Adipose tissue (tissue), 3 donors: ENCODE results near the gene KCNMB3. TPM values are rescaled to one million over a fixed set of nuclear protein-coding genes. Genes with fewer than 3 reads are reported as not detected.
"Not testable (repeated sequence)": the region's sequence is repeated elsewhere in the genome, so short reads cannot be mapped to it uniquely, and the experiment has no call there.

Experiments
- H3K27ac ChIP-seq: one replicate; pipeline ENCODE4 v1.5.1; 2013; ENCODE audit warnings: low read depth, low read length
- WGBS, 3 donors: extraction: QIAGEN DNeasy Blood & Tissue Kit; methylation state at CpG; one replicate each; pipeline ENCODE4 v1.1.7; 2013; 5-methylcytosine and 5-hydroxymethylcytosine counted together
- polyA plus RNA-seq, 3 donors: library from polyadenylated mRNA; stranded (reverse); fragments of 200-250 nt; gene quantifications; one replicate each; pipeline ENCODE4 v1.2.3, GENCODE V29; 2013
- donor health status: healthy with polysubstance abuse.
- donor health status: Bipolar disorder and iron deficiency.
- donor health status: healthy.

KCNMB3 gene
- polyA plus RNA-seq, 3 donors, result 1.0 to 3.0 (median 2.2) TPM

DNA sequence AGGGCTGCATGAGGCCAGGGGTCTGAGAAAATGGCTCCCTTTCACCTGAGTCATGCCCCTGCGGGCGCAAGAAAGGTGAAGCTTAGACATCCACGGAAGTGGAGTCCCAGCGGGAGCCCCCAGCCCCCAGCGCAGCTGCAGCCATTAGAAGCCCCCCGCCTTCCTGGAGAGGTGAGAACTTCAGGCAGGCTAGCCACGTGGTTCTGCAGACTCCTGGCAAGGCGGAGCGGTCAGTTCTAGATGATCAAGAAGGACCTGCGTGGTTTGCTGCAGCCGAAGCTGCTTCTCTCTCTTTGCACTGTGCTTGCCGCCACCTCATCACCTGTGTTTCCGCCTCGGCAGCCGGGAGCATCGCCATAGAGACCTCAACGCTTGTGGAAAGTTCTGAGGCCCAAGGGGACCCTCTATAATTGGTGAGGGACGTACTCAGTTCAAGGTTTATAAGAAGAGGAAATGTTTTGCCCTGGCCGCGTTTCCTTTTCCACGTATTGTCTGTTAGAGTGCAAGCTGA, 15.8 kb upstream of the KCNMB3 start:
- 63 to 73% (median 67%) methylated on average over 21 of the region's 21 CpGs for WGBS, 3 donors
- H3K27ac ChIP-seq, result no peak overlapping the region

DNA sequence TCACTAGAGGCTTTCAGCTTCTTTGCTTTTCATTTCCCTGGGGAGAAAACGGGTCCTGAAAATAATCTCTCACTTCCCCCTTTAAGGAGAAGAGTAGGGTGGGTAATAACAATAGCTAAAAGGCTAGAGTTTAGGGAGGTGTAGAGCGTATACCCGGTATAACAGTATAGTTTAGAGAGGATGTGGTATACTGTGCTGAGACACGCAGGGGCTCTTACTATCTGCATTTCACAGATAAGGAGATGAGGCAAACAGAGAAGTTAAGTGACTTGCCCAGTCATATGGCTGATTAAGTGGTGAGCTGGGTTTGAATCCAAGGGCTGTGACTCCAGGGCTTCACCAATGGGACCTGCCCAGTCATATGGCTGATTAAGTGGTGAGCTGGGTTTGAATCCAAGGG, 15.0 kb upstream of the KCNMB3 start:
- 68 to 79% (median 69%) methylated on average over 4 of the region's 4 CpGs for WGBS, 3 donors

GRCh38 chr3:179265092-179265491, 14.2 kb upstream of the KCNMB3 start:
- no peak overlapping the region for H3K27ac ChIP-seq
- 81 to 97% (median 91%) methylated on average over 1 of the region's 1 CpG for WGBS, 3 donors

More for the DNA sequence above, 15.0 kb upstream of the KCNMB3 start:
- H3K27ac ChIP-seq, result no peak overlapping the region

DNA sequence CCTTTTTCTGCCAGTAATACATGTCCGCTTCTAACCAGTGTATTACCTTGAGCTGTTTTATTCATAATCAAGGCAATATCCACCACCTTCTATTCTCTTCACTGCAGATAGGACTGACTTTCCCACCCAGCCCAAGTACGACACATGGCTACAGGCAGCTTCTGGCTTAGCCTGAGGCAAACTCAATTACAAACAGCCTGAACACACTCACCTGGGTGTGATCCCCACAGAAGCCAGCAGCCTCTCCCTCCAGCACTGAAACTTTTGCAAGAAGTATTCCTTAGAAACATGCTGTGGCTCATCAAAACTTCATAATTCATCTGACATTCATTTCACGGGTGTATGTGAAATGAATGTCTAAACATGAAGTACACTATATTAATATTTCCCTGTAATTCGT, 13.5 kb upstream of the KCNMB3 start:
- 60 to 81% (median 67%) methylated on average over 4 of the region's 4 CpGs for WGBS, 3 donors

DNA sequence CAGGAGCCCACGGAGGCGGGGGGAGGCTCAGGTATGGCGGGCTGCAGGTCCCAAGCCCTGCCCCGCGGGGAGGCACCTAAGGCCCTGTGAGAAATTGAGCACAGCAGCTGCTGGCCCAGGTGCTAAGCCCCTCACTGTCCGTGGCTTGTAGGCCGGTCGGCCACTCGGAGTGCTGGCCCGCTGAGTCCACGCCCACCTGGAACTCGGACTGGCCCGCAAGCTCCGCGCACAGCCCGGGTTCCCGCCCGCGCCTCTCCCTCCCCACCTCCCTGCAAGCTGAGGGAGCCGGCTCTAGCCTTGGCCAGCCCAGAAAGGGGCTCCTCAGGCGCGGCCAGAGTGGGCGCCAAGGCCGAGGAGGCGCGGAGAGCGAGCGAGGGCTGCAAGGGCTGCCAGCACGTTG, 12.2 kb upstream of the KCNMB3 start:
- WGBS, 3 donors, result 97 to 98% (median 98%) methylated on average over 28 to 29 of the region's 29 CpGs
- no peak overlapping the region for H3K27ac ChIP-seq

More for the DNA sequence above, 13.5 kb upstream of the KCNMB3 start:
- no peak overlapping the region for H3K27ac ChIP-seq

DNA sequence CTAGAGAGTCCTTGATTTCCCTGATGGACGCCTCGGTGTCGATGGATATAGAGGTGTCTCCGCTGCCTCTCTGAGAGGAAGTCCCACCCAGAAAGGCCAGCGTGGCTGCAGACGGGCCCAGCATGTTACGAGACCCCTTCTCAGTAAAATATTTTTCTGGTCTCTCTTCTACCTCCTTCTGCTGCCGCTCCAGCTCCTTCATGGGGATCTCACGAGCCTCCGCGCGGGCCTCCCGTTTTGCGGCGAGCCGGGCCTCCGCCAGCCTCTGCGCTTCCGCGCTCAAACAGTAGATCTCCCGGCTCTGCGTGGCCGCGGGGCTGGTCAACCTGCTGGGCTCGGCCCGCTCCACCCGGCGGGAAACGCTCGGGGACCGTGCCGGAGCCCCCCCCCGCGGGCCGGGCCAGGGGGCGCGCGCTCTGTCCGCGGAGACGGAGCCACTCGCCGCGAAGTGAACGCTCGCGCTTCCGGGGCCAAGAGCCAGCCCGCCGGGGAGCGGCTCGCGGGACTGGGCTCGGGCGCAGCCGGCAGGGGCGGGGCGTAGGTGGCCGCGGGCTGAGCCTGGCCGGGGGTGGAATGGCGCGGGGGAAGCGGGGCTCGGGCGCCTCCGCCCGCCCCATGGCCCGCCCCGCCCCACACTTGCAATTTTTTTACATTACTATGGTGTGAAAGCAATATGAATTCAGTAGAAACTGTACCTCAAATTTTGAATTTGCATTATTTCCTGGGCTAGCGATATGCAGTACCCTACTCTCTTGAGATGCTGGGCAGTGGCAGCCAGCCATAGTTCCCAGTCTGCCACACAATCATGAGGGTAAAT, 10.2 kb upstream of the KCNMB3 start:
- WGBS, 3 donors, result 7 to 10% (median 10%) methylated on average over 67 to 71 of the region's 71 CpGs
- H3K27ac ChIP-seq, result no peak overlapping the region

GRCh38 chr3:179259959-179260756, 9.2 kb upstream of the KCNMB3 start:
- not testable (repeated sequence) for H3K27ac ChIP-seq
- WGBS, 3 donors, result 96 to 98% (median 98%) methylated on average over 9 of the region's 9 CpGs

GRCh38 chr3:179258820-179259219, 7.9 kb upstream of the KCNMB3 start:
- WGBS, 3 donors, result 77 to 88% (median 85%) methylated on average over 5 of the region's 5 CpGs
- no peak overlapping the region for H3K27ac ChIP-seq

- H3K27ac ChIP-seq, result not testable (repeated sequence)
- WGBS, 3 donors, result 95 to 98% (median 95%) methylated on average over 11 of the region's 11 CpGs
These were observed 6.8 kb upstream of the KCNMB3 start for GRCh38 chr3:179257742-179258141.

- WGBS, 3 donors, result 90 to 97% (median 97%) methylated on average over 2 of the region's 2 CpGs
- H3K27ac ChIP-seq, result no peak overlapping the region
These were observed 5.9 kb upstream of the KCNMB3 start for GRCh38 chr3:179256813-179257212.

GRCh38 chr3:179247289-179248015, 3.5 kb downstream of the KCNMB3 start:
- 97 to 100% (median 98%) methylated on average over 3 of the region's 3 CpGs for WGBS, 3 donors
- no peak overlapping the region for H3K27ac ChIP-seq

DNA sequence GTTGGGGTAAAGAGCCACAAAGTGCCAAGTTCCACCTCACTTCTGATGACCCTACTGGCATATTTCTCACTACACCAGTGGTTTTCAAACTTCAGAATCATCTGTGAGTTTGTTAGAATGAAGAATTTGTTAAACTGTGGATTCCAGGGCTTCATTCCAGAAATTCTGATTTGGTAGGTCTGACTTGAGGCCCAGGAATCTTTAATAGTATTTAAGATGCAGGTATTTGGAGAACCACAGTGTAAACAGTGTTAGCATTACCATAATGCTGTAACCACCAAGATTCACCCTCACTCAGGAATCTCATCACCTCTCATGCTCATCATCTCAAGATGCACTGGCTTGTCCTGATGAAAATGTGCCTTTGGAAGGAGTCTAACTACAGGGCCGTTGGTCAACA, 6.0 kb downstream of the KCNMB3 start:
- H3K27ac ChIP-seq, result no peak overlapping the region
- WGBS, 3 donors, result 79 to 96% (median 83%) methylated on average over 1 of the region's 1 CpG

DNA sequence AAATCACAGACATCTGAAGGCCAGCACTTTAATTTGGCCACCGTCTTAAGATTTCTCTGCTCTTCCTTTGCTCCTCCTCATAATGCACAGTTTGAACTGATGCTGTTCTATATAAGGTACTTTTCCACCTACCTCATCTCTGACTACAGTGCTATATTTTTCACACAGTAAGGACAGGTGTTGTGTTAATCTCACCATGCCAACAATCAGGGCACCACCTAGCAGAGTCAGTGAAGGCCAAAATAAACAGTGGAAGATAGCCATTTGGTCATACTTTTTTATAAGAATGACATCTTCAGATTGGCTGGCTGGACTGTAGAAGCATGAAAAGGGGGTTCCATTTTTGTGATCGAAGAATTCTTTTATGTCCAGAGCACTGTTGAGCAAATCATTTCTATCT, 8.1 kb downstream of the KCNMB3 start:
- H3K27ac ChIP-seq, result not testable (repeated sequence)
- WGBS, 3 donors, result 98 to 100% (median 100%) methylated on average over 1 of the region's 2 CpGs

- 44 to 49% (median 46%) methylated on average over 1 of the region's 1 CpG for WGBS, 3 donors
- not testable (repeated sequence) for H3K27ac ChIP-seq
These were observed 10.6 kb downstream of the KCNMB3 start for GRCh38 chr3:179240299-179240698.

DNA sequence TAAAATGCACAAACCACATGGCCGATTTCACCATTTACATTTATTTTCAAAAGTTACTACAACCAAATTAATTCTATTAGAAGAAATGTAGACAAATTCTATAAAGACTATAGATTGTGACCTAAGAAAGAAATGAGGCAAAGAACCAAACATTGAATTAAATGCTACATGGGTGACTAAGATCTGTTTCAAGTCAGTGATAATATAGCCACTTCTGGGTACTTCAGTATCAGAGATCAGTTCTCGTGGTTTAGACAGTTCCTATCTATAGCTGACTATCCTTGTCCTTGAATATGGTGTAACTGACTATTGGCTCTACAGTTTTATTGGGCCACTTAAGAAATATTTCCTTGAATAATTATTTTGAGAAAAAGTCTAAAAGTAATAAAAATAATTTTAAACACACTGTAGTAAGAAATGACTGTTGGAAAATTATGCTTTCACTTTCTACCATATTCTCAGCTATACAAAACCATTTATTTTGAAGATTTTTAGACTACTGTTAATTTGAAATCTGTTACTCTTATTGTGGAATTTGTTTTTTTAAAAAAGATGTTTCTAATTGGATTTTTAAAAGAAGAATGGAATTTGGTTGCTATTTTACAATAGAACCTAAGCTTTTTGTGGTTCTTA, 14.1 kb downstream of the KCNMB3 start:
- H3K27ac ChIP-seq, result no peak overlapping the region
- WGBS, 3 donors, result 71 to 79% (median 78%) methylated on average over 2 of the region's 2 CpGs

DNA sequence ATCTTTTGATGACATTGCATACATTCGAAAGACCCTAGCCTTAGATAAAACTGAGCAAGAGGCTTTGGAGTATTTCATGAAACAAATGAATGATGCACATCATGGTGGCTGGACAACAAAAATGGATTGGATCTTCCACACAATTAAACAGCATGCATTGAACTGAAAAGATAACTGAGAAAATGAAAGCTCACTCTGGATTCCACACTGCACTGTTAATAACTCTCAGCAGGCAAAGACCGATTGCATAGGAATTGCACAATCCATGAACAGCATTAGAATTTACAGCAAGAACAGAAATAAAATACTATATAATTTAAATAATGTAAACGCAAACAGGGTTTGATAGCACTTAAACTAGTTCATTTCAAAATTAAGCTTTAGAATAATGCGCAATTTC, 16.7 kb downstream of the KCNMB3 start:
- 82 to 93% (median 82%) methylated on average over 4 of the region's 4 CpGs for WGBS, 3 donors

GRCh38 chr3:179233043-179233442, 17.9 kb downstream of the KCNMB3 start:
- no peak overlapping the region for H3K27ac ChIP-seq
- 91 to 97% (median 94%) methylated on average over 3 of the region's 3 CpGs for WGBS, 3 donors

More for the DNA sequence above, 16.7 kb downstream of the KCNMB3 start:
- H3K27ac ChIP-seq, result no peak overlapping the region

DNA sequence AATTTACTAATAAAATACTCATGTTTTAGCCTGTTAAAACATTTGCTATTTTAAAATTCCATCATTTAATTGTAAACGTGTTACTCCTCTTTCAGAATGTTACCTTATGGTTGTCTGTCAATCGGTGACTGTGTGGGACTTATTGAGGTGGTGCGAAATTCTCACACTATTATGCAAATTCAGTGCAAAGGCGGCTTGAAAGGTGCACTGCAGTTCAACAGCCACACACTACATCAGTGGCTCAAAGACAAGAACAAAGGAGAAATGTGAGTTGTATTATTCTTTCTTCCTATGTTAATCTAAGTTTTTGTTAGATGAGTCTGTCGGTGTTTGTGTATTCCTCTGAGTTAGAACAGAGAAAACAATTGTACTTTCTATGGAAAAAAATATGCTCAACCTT, 21.7 kb downstream of the KCNMB3 start:
- WGBS, 3 donors, result 83 to 86% (median 85%) methylated on average over 5 of the region's 5 CpGs
- no peak overlapping the region for H3K27ac ChIP-seq
